K562 (cell line): ENCODE results near the gene FAM131C. TPM values are rescaled to one million over a fixed set of nuclear protein-coding genes. Genes with fewer than 3 reads are reported as not detected.

Experiments used
- ATAC-seq: fragments of 200-7000 bp; cut with Tn5 transposase; 3 replicates; pipeline ENCODE4 v1.9.1; 2020; ENCODE audit warnings: moderate library complexity
- BruUV-seq: library from RNA; stranded (reverse); fragments of 400-500 nt; replicated peaks from 2 replicates; lab custom pipeline; 2021; lab: Mats Ljungman, UMichigan
- CTCF ChIA-PET: fragments of 300-600 bp; formaldehyde crosslinking; extraction: SDS; loops from one replicate; lab custom pipeline; 2021; ENCODE audit warnings: low intra/inter-chr PET ratio; lab: Yijun Ruan, JAX
- POLR2A ChIA-PET: fragments of 300-600, 350-650 bp; sonication (Branson Sonifier 250); formaldehyde crosslinking; extraction: SDS; loops from one replicate; lab custom pipeline; 2021; ENCODE audit warnings: antibody characterized with exemption, inconsistent platforms; lab: Yijun Ruan, JAX
- DNase-seq, 4 experiments: peaks; one replicate each; pipeline versions ENCODE4 v3.0.0 to v3.0.0-alpha.2; 2011 to 2018; ENCODE audit warnings: low spot score in 3 of 4, mixed read lengths in 3 of 4; ENCODE audit errors: extremely low read depth in 1 of 4
- FAIRE-seq: peaks from 2 replicates; lab custom pipeline; 2011; peaks lifted over from hg19 to GRCh38; lab: Jason Lieb, UNC
- H2AFZ ChIP-seq: 2 replicates; pipeline ENCODE4 v1.6.0; 2011; ENCODE audit warnings: low read depth, low read length, control low read depth, inconsistent platforms
- H3K27ac ChIP-seq: fragments of 200-600 bp; 3 replicates; pipeline ENCODE4 v1.8.0; 2011; ENCODE audit warnings: low read depth, mild to moderate bottlenecking, control low read depth, inconsistent platforms, low read length, moderate library complexity, mixed read lengths; ENCODE audit errors: extremely low read depth
- H3K27me3 ChIP-seq, 2 experiments: fragments of 300-600 bp in 1 of 2; 2 replicates in 1 of 2; 3 replicates in 1 of 2; pipeline versions ENCODE4 v1.6.0 to v1.8.0; 2011; ENCODE audit warnings: inconsistent platforms in 2 of 2, low read length in 2 of 2, mild to moderate bottlenecking in 1 of 2, mixed read lengths in 1 of 2, moderate library complexity in 1 of 2; ENCODE audit not compliant: control insufficient read depth in 2 of 2, insufficient read depth in 2 of 2
- H3K36me3 ChIP-seq: fragments of 300-600 bp; 3 replicates; pipeline ENCODE4 v1.8.0; 2011; ENCODE audit warnings: mild to moderate bottlenecking, low read length, inconsistent platforms; ENCODE audit not compliant: control insufficient read depth, insufficient read depth
- H3K4me1 ChIP-seq, 2 experiments: fragments of 200-600 bp in 1 of 2; replicated peaks in 1 of 2; 2 replicates in 1 of 2; 3 replicates in 1 of 2; pipeline versions ENCODE4 v1.5.1 to v1.8.0; 2011; ENCODE audit warnings: inconsistent platforms in 2 of 2, low read length in 2 of 2, mild to moderate bottlenecking in 1 of 2, mixed read lengths in 1 of 2, moderate library complexity in 1 of 2; ENCODE audit not compliant: control insufficient read depth in 2 of 2, insufficient read depth in 2 of 2
- H3K4me2 ChIP-seq: 2 replicates; pipeline ENCODE4 v1.6.1; 2011; ENCODE audit warnings: low read length, control low read depth, inconsistent platforms, mixed read lengths; ENCODE audit not compliant: insufficient read depth
- H3K4me3 ChIP-seq: fragments of 200-600 bp; sonication (generic), shearing (Covaris generic); 2 replicates; pipeline ENCODE4 v1.5.1; 2016; ENCODE audit warnings: control low read depth, inconsistent platforms
- H3K79me2 ChIP-seq: fragments of 200-600 bp; 3 replicates; pipeline ENCODE4 v1.8.0; 2011; ENCODE audit warnings: low read length, inconsistent platforms; ENCODE audit not compliant: control insufficient read depth, insufficient read depth
- H3K9ac ChIP-seq, 2 experiments: 2 replicates each; pipeline versions ENCODE4 v1.6.0 to v1.6.1; 2011; ENCODE audit warnings: low read depth in 2 of 2, low read length in 2 of 2, control low read depth in 1 of 2, inconsistent platforms in 1 of 2, mild to moderate bottlenecking in 1 of 2, mixed read lengths in 1 of 2; ENCODE audit not compliant: insufficient read depth in 1 of 2
- H3K9me1 ChIP-seq: one replicate; pipeline ENCODE4 v1.6.0; 2011; ENCODE audit warnings: inconsistent platforms, mild to moderate bottlenecking, low read length, moderate library complexity; ENCODE audit not compliant: control insufficient read depth, insufficient read depth
- H3K9me3 ChIP-seq: replicated peaks from 2 replicates; pipeline ENCODE4 v1.5.1; 2011; ENCODE audit warnings: low read depth, low read length, inconsistent platforms; ENCODE audit not compliant: control insufficient read depth, insufficient read depth
- H4K20me1 ChIP-seq: replicated peaks from 2 replicates; pipeline ENCODE4 v1.6.1; 2011; ENCODE audit warnings: low read length, inconsistent platforms, mixed read lengths; ENCODE audit not compliant: control insufficient read depth, insufficient read depth
- CXXC5 ChIP-seq: fragments of 250-450 bp; sonication (Bioruptor Pico); IDR thresholded peaks from 2 replicates; pipeline ENCODE4 v1.8.0; 2022; ENCODE audit warnings: inconsistent platforms, mild to moderate bottlenecking, moderate library complexity
- EZH2 ChIP-seq: IDR thresholded peaks from 2 replicates; pipeline ENCODE4 v1.6.1; 2012; ENCODE audit warnings: low read depth, mild to moderate bottlenecking, inconsistent platforms, low read length, borderline replicate concordance
- JUND ChIP-seq, 2 experiments: IDR thresholded peaks; 2 replicates in 1 of 2; 3 replicates in 1 of 2; pipeline ENCODE4 v1.6.1; 2011; ENCODE audit warnings: borderline replicate concordance in 2 of 2, low read depth in 2 of 2, low read length in 2 of 2, improper control_type of control experiment in 1 of 2, missing biosample characterization in 1 of 2, missing genetic modification characterization in 1 of 2, missing genetic modification reagents in 1 of 2
- MIER1 ChIP-seq: fragments of 450-650 bp; IDR thresholded peaks from 2 replicates; pipeline ENCODE4 v1.6.1; 2016; ENCODE audit warnings: antibody characterized with exemption, mild to moderate bottlenecking, low read depth
- RBM25 ChIP-seq: fragments of 200-400 bp; formaldehyde crosslinking; IDR thresholded peaks from 2 replicates; pipeline ENCODE4 v1.6.1; 2018; ENCODE audit warnings: low read length, low read depth, moderate library complexity; ENCODE audit not compliant: severe bottlenecking
- RFX5 ChIP-seq: IDR thresholded peaks from 2 replicates; pipeline ENCODE4 v1.6.1; 2011; ENCODE audit warnings: low read depth, mild to moderate bottlenecking, improper control_type of control experiment, low read length
- RFX7 ChIP-seq: fragments of 250-450 bp; sonication (Bioruptor Pico); IDR thresholded peaks from 2 replicates; pipeline ENCODE4 v1.5.1; 2021; ENCODE audit warnings: mild to moderate bottlenecking
- SP2 ChIP-seq: IDR thresholded peaks from 2 replicates; pipeline ENCODE4 v1.6.1; 2011; ENCODE audit warnings: mild to moderate bottlenecking, low read depth, low read length, moderate library complexity; ENCODE audit not compliant: poor library complexity, severe bottlenecking; ENCODE audit errors: extremely low read depth
- ZNF24 ChIP-seq: fragments of 450-650 bp; IDR thresholded peaks from 2 replicates; pipeline ENCODE4 v1.6.1; 2016
- ZNF280A ChIP-seq: fragments of 450-650 bp; IDR thresholded peaks from 2 replicates; pipeline ENCODE4 v1.6.1; 2018; ENCODE audit warnings: mild to moderate bottlenecking, low read depth; ENCODE audit not compliant: partially characterized antibody
- ZNF41 ChIP-seq: fragments of 250-450 bp; sonication (Bioruptor Pico); conservative IDR thresholded peaks from 2 replicates; pipeline ENCODE4 v1.4.0; 2020; ENCODE audit warnings: mild to moderate bottlenecking
- ZNF766 ChIP-seq: fragments of 200-800 bp; sonication (Bioruptor generic); conservative IDR thresholded peaks from 2 replicates; pipeline ENCODE4 v1.6.1; 2016; ENCODE audit warnings: missing genetic modification characterization, missing compliant biosample characterization
- WGBS: fragments of 100-300 bp; shearing (Covaris generic); methylation state at CpG from one replicate; pipeline ENCODE4 v1.1.6; 2016; ENCODE audit warnings: low coverage, mixed read lengths; ENCODE audit not compliant: insufficient coverage; ENCODE audit errors: missing lambda C conversion rate; 5-methylcytosine and 5-hydroxymethylcytosine counted together
- in situ Hi-C: fragments of 300-500 bp; cut with MboI; formaldehyde crosslinking; loops from 4 replicates; pipeline ENCODE4 v1.15.0; 2018; ENCODE audit warnings: inconsistent platforms, mixed read lengths
- intact Hi-C: fragments of 100-400 bp; cut with micrococcal nuclease; formaldehyde crosslinking; loops from 2 replicates; pipeline ENCODE4 v1.14.2; 2022
- polyA plus RNA-seq, 8 experiments: library from polyadenylated mRNA; depleted of rRNA in 4 of 8; stranded (reverse) in 5 of 8; unstranded in 3 of 8; fragments of >200 nt; fragmentation: Nextera tagmentation in 2 of 8; fragmentation: Illumina TruSeq in 1 of 8; extraction: Ambion mirVana in 2 of 8; extraction: Trizol in 1 of 8; gene quantifications; 2 replicates each; pipeline versions ENCODE4 v1.2.1 to v1.2.3, GENCODE V29; 2011 to 2014; ENCODE audit warnings: inconsistent platforms in 1 of 8, missing spikeins in 1 of 8
- total RNA-seq, 7 experiments: library from RNA; depleted of rRNA in 6 of 7; stranded (reverse); fragments of >200 nt in 6 of 7; fragmentation: Illumina TruSeq in 2 of 7; extraction: Trizol in 2 of 7; gene quantifications; 2 replicates each; pipeline versions ENCODE4 v1.2.1 to v1.2.3, GENCODE V29; 2011 to 2021; ENCODE audit warnings: low replicate concordance in 1 of 7
- TF ChIP-seq, protein P1 (sequence below): IDR thresholded peaks from 2 replicates; pipeline ENCODE4 v1.6.1; 2011; ENCODE audit warnings: borderline replicate concordance, low read depth, mild to moderate bottlenecking, moderate library complexity, low read length; ENCODE audit not compliant: insufficient read depth, poor library complexity, severe bottlenecking
- TF ChIP-seq, protein P2 (sequence below): fragments of 450-650 bp; IDR thresholded peaks from 2 replicates; pipeline ENCODE4 v1.6.1; 2016

The FAM131C gene
- total and polyA plus RNA-seq, 9 of the 15 experiments (the other 6 are each of a cell fraction or from before 2014, with no cell fraction given) = 0.10 to 0.29 (median 0.16) TPM; not detected in 6

GRCh38 chr1:16053781-16054502 is 19.5 kb downstream of the FAM131C start:
- POLR2A ChIA-PET = interaction anchor here (0.5 to 1.5 kb wide), 5 partner anchors 16 to 451 kb away, joined by 3 to 4 read pairs (median 3); no protein-coding TSS in a partner anchor
- no TSS peak for BruUV-seq
- no peaks in the 10 kb centered on the region for H4K20me1 ChIP-seq
- TF ChIP-seq SP2 = no peak
- no peak for TF ChIP-seq EZH2
- TF ChIP-seq, protein P1, sequence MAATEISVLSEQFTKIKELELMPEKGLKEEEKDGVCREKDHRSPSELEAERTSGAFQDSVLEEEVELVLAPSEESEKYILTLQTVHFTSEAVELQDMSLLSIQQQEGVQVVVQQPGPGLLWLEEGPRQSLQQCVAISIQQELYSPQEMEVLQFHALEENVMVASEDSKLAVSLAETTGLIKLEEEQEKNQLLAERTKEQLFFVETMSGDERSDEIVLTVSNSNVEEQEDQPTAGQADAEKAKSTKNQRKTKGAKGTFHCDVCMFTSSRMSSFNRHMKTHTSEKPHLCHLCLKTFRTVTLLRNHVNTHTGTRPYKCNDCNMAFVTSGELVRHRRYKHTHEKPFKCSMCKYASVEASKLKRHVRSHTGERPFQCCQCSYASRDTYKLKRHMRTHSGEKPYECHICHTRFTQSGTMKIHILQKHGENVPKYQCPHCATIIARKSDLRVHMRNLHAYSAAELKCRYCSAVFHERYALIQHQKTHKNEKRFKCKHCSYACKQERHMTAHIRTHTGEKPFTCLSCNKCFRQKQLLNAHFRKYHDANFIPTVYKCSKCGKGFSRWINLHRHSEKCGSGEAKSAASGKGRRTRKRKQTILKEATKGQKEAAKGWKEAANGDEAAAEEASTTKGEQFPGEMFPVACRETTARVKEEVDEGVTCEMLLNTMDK = no peak
- no peak for TF ChIP-seq RFX7 (CRISPR knock-in tag)
- TF ChIP-seq ZNF41 (CRISPR knock-in tag) = no peak
- peak; percentile 78; the same call in 1 of the 2 replicates for TF ChIP-seq ZNF766
- peak; percentile 41; the same call in 1 of the 2 replicates for TF ChIP-seq CXXC5 (CRISPR knock-in tag)
- TF ChIP-seq MIER1 = 0 out of 2 replicates have a peak, but pooled peaks have one; percentile 23
- no peak for TF ChIP-seq RFX5
- no peak for TF ChIP-seq RBM25
- TF ChIP-seq JUND (IDR thresholded peaks at IDR 0.05; ENCODE audit: borderline replicate concordance, low read depth, low read length) = peak; percentile 40; the same call in 1 of the 2 replicates
- peak; percentile 12; the same call in 1 of the 3 replicates for TF ChIP-seq JUND (tag; IDR thresholded peaks at IDR 0.05; ENCODE audit: borderline replicate concordance, low read depth, low read length)
- no peak for TF ChIP-seq ZNF24
- no peak for TF ChIP-seq ZNF280A
- TF ChIP-seq, protein P2, sequence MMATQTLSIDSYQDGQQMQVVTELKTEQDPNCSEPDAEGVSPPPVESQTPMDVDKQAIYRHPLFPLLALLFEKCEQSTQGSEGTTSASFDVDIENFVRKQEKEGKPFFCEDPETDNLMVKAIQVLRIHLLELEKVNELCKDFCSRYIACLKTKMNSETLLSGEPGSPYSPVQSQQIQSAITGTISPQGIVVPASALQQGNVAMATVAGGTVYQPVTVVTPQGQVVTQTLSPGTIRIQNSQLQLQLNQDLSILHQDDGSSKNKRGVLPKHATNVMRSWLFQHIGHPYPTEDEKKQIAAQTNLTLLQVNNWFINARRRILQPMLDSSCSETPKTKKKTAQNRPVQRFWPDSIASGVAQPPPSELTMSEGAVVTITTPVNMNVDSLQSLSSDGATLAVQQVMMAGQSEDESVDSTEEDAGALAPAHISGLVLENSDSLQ = peak; percentile 44; the same call in 1 of the 2 replicates

More at GRCh38 chr1:16053781-16054502, 19.5 kb downstream of the FAM131C start:
- Histone ChIP-seq H3K79me2 (no peaks in the 10 kb centered on the region), H3K9ac (peak overlapping the region in 1 of 2 experiments; percentile 54; a peak in 2 of 4 replicates), H3K4me3 (no peak overlapping the region), H3K36me3 (no peaks in the 10 kb centered on the region), H3K4me2 (peak overlapping the region; percentile 58), H3K9me1 (no peaks in the 10 kb centered on the region), H3K4me1 (peaks cover 38 to 60% of the 10 kb centered on the region in 2 experiments; a peak in 4 of 5 replicates), H3K27ac (peak overlapping the region; percentile 82), H3K9me3 (no peaks in the 10 kb centered on the region), H2AFZ (peak overlapping the region; percentile 94), H3K27me3 (no peaks in the 10 kb centered on the region)
- in situ Hi-C loops (no loop called here), intact Hi-C loops (no loop called here)
- FAIRE-seq (peak; percentile 91), DNase-seq (peak; percentile 72 to 92 (median 81)), ATAC-seq (peak; percentile 35)
- CTCF ChIA-PET = interaction anchor here (3.4 kb wide), 1 partner anchor 45 kb away, joined by 53 read pairs; no protein-coding TSS in a partner anchor
- WGBS = 39% methylated on average over 7 of the region's 8 CpGs
